K562 (cell line): Measurements from ENCODE around the gene NPB. TPM values are rescaled to one million over a fixed set of nuclear protein-coding genes. Genes with fewer than 3 reads are reported as not detected.

ENCODE experiments used
- CEBPB ChIP-seq: fragments of 450-650 bp; IDR thresholded peaks from 2 replicates; pipeline ENCODE4 v1.6.1; 2016; ENCODE audit warnings: missing genetic modification characterization, missing compliant biosample characterization
- CEBPG ChIP-seq, 3 experiments: fragments of 200-800 bp in 1 of 3; sonication (Bioruptor generic) in 1 of 3; sonication (generic) in 1 of 3; formaldehyde crosslinking in 1 of 3; IDR thresholded peaks in 2 of 3; conservative IDR thresholded peaks in 1 of 3; 2 replicates each; pipeline versions ENCODE4 v1.6.1 to v1.8.0; 2016 to 2022; ENCODE audit warnings: missing compliant biosample characterization in 2 of 3, missing genetic modification characterization in 2 of 3, mild to moderate bottlenecking in 1 of 3, missing genetic modification reagents in 1 of 3
- CHD1 ChIP-seq: fragments of 200-600 bp; sonication (generic); IDR thresholded peaks from one replicate; pipeline ENCODE4 v1.6.1; 2012; ENCODE audit warnings: mild to moderate bottlenecking, moderate library complexity, low read length, inconsistent platforms
- ETV5 ChIP-seq: sonication (generic); formaldehyde crosslinking; IDR thresholded peaks from 2 replicates; pipeline ENCODE4 v1.4.0; 2020; ENCODE audit warnings: low read depth, mild to moderate bottlenecking, missing genetic modification reagents
- FOXK1 ChIP-seq: sonication (generic); formaldehyde crosslinking; IDR thresholded peaks from 2 replicates; pipeline ENCODE4 v1.8.0; 2022; ENCODE audit warnings: missing genetic modification reagents, mild to moderate bottlenecking, borderline replicate concordance
- GATA2 ChIP-seq: sonication (generic); formaldehyde crosslinking; IDR thresholded peaks from 2 replicates; pipeline ENCODE4 v1.4.0; 2020; ENCODE audit warnings: mild to moderate bottlenecking, missing genetic modification reagents
- HIVEP1 ChIP-seq: fragments of 250-450 bp; sonication (Bioruptor Pico); IDR thresholded peaks from 2 replicates; pipeline ENCODE4 v1.4.0; 2020; ENCODE audit warnings: mild to moderate bottlenecking
- KAT7 ChIP-seq: sonication (generic); formaldehyde crosslinking; IDR thresholded peaks from 2 replicates; pipeline ENCODE4 v1.8.0; 2022; ENCODE audit warnings: missing genetic modification reagents, mild to moderate bottlenecking, borderline replicate concordance
- MYC ChIP-seq, 2 experiments: fragments of 250-450 bp in 1 of 2; sonication (Bioruptor Pico) in 1 of 2; IDR thresholded peaks; 2 replicates each; pipeline versions ENCODE4 v1.5.1 to v1.6.1; 2012 to 2021; ENCODE audit warnings: low read depth in 2 of 2, borderline replicate concordance in 1 of 2, improper control_type of control experiment in 1 of 2, low read length in 1 of 2, mild to moderate bottlenecking in 1 of 2, moderate library complexity in 1 of 2
- NKRF ChIP-seq: fragments of 450-650 bp; IDR thresholded peaks from 2 replicates; pipeline ENCODE4 v1.6.1; 2016; ENCODE audit warnings: borderline replicate concordance
- RBBP5 ChIP-seq: fragments of 200-600 bp; sonication (generic); IDR thresholded peaks from 2 replicates; pipeline ENCODE4 v1.6.1; 2012; ENCODE audit warnings: borderline replicate concordance, mild to moderate bottlenecking, low read length, control low read depth, inconsistent platforms; ENCODE audit not compliant: insufficient read depth, poor library complexity, severe bottlenecking
- SP1 ChIP-seq: sonication (generic); formaldehyde crosslinking; IDR thresholded peaks from 2 replicates; pipeline ENCODE4 v1.8.1; 2022; ENCODE audit warnings: mild to moderate bottlenecking, missing genetic modification reagents
- SPI1 ChIP-seq: IDR thresholded peaks from 2 replicates; pipeline ENCODE4 v1.6.1; 2011; ENCODE audit warnings: low read depth, low read length, control low read depth, borderline replicate concordance
- TFE3 ChIP-seq: fragments of 450-650 bp; formaldehyde crosslinking; IDR thresholded peaks from 2 replicates; pipeline ENCODE4 v1.4.0; 2020; ENCODE audit warnings: mild to moderate bottlenecking, mixed read lengths
- ZNF133 ChIP-seq: fragments of 250-450 bp; sonication (Bioruptor Pico); IDR thresholded peaks from 2 replicates; pipeline ENCODE4 v1.4.0; 2020; ENCODE audit warnings: mild to moderate bottlenecking
- ZNF589 ChIP-seq: fragments of 200-800 bp; sonication (Bioruptor generic); IDR thresholded peaks from 2 replicates; pipeline ENCODE4 v1.6.1; 2016; ENCODE audit warnings: low read depth, missing genetic modification characterization, missing compliant biosample characterization
- ZNF740 ChIP-seq, 3 experiments: fragments of 200-800 bp in 1 of 3; sonication (Bioruptor generic) in 1 of 3; sonication (generic) in 1 of 3; formaldehyde crosslinking in 1 of 3; IDR thresholded peaks; 2 replicates each; pipeline versions ENCODE4 v1.6.1 to v1.8.0; 2016 to 2022; ENCODE audit warnings: mild to moderate bottlenecking in 2 of 3, missing compliant biosample characterization in 2 of 3, missing genetic modification characterization in 2 of 3, missing genetic modification reagents in 1 of 3
- ZNF780A ChIP-seq: fragments of 250-450 bp; sonication (Bioruptor Pico); IDR thresholded peaks from 2 replicates; pipeline ENCODE4 v1.5.0; 2021; ENCODE audit warnings: mild to moderate bottlenecking
- polyA plus RNA-seq, 8 experiments: library from polyadenylated mRNA; depleted of rRNA in 4 of 8; stranded (reverse) in 5 of 8; unstranded in 3 of 8; fragments of >200 nt; fragmentation: Nextera tagmentation in 2 of 8; fragmentation: Illumina TruSeq in 1 of 8; extraction: Ambion mirVana in 2 of 8; extraction: Trizol in 1 of 8; gene quantifications; 2 replicates each; pipeline versions ENCODE4 v1.2.1 to v1.2.3, GENCODE V29; 2011 to 2014; ENCODE audit warnings: inconsistent platforms in 1 of 8, missing spikeins in 1 of 8
- total RNA-seq, 7 experiments: library from RNA; depleted of rRNA in 6 of 7; stranded (reverse); fragments of >200 nt in 6 of 7; fragmentation: Illumina TruSeq in 2 of 7; extraction: Trizol in 2 of 7; gene quantifications; 2 replicates each; pipeline versions ENCODE4 v1.2.1 to v1.2.3, GENCODE V29; 2011 to 2021; ENCODE audit warnings: low replicate concordance in 1 of 7

The NPB gene
- total and polyA plus RNA-seq, 9 of the 15 experiments (the other 6 are each of a cell fraction or from before 2014, with no cell fraction given) = 0.03 to 0.61 (median 0.14) TPM; not detected in 2

GRCh38 chr17:81858967-81859905 lies 42.8 kb upstream of the NPB start (continued):
- TF ChIP-seq NKRF (peak; percentile 56; the same call in 1 of the 2 replicates), SP1 (CRISPR knock-in tag) (peak; percentile 50; the same call in 1 of the 2 replicates), ETV5 (CRISPR knock-in tag) (0 out of 2 replicates have a peak, but pooled peaks have one; percentile 17), CEBPG (CRISPR knock-in tag; IDR thresholded peaks at IDR 0.05) (peak; percentile 63), CEBPG (tag; conservative IDR thresholded peaks at IDR 0.05 in 1 of 2, IDR thresholded peaks at IDR 0.05 in 1 of 2) (peak in 1 of 2 experiments; percentile 48; a peak in 2 of 4 replicates), SPI1 (peak; percentile 35; the same call in 1 of the 2 replicates), ZNF780A (CRISPR knock-in tag) (no peak), CEBPB (peak; percentile 90), MYC (IDR thresholded peaks at IDR 0.05; ENCODE audit: low read depth, low read length) (peak; percentile 17; the same call in 1 of the 2 replicates), MYC (CRISPR knock-in tag; IDR thresholded peaks at IDR 0.05; ENCODE audit: borderline replicate concordance, low read depth) (no peak), KAT7 (CRISPR knock-in tag) (0 out of 2 replicates have a peak, but pooled peaks have one; percentile 22), TFE3 (no peak), ZNF589 (CRISPR knock-in tag) (no peak), RBBP5 (peak; percentile 20), FOXK1 (CRISPR knock-in tag) (no peak), ZNF133 (no peak), CHD1 (peak; percentile 95), ZNF740 (CRISPR knock-in tag; IDR thresholded peaks at IDR 0.05) (peak; percentile 42; the same call in 1 of the 2 replicates), ZNF740 (tag; IDR thresholded peaks at IDR 0.05) (no peak; a peak in 1 of 4 replicates), HIVEP1 (CRISPR knock-in tag) (no peak), GATA2 (CRISPR knock-in tag) (0 out of 2 replicates have a peak, but pooled peaks have one; percentile 17)
